Common myeloid progenitor, CD34-positive (primary cell): Measurements from ENCODE around the gene PTPRO.

Source experiments
- CTCF ChIA-PET: fragments of 350-600 bp; sonication (Branson Sonifier 250); formaldehyde crosslinking; loops from one replicate; lab custom pipeline; 2021; ENCODE audit warnings: antibody characterized with exemption; lab: Charles Lee
- POLR2A ChIA-PET: fragments of 350-600 bp; sonication (Branson Sonifier 250); formaldehyde crosslinking; loops from one replicate; lab custom pipeline; 2021; ENCODE audit warnings: antibody characterized with exemption; lab: Charles Lee
- DNase-seq, 3 donors: peaks; one replicate each; pipeline versions ENCODE4 v3.0.0 to v3.0.0-alpha.2; 2013
- H3K27ac ChIP-seq, 2 experiments: 1 replicate in 1 of 2; 2 replicates in 1 of 2; pipeline ENCODE4 v1.7.0; 2013; ENCODE audit warnings: inconsistent platforms in 2 of 2, low read length in 2 of 2, mild to moderate bottlenecking in 2 of 2, low read depth in 1 of 2, moderate library complexity in 1 of 2; ENCODE audit not compliant: severe bottlenecking in 2 of 2, insufficient read depth in 1 of 2, poor library complexity in 1 of 2
- H3K27me3 ChIP-seq, 5 experiments: replicated peaks in 2 of 5; 1 replicate in 3 of 5; 2 replicates in 2 of 5; pipeline versions ENCODE4 v1.6.1 to v1.7.0; 2013; ENCODE audit warnings: low read length in 4 of 5, mild to moderate bottlenecking in 2 of 5, moderate library complexity in 2 of 5, inconsistent platforms in 1 of 5; ENCODE audit not compliant: insufficient read depth in 5 of 5, control insufficient read depth in 4 of 5
- H3K36me3 ChIP-seq, 4 experiments: 1 replicate in 2 of 4; 2 replicates in 2 of 4; pipeline versions ENCODE4 v1.6.1 to v1.7.0; 2013; ENCODE audit warnings: low read length in 3 of 4, control low read depth in 1 of 4, mild to moderate bottlenecking in 1 of 4; ENCODE audit not compliant: control insufficient read depth in 4 of 4, insufficient read depth in 4 of 4
- H3K4me1 ChIP-seq, 4 experiments: 1 replicate in 3 of 4; 2 replicates in 1 of 4; pipeline versions ENCODE4 v1.6.1 to v1.7.1; 2013; ENCODE audit warnings: low read length in 3 of 4, mild to moderate bottlenecking in 3 of 4, control low read depth in 1 of 4, inconsistent platforms in 1 of 4, moderate library complexity in 1 of 4; ENCODE audit not compliant: control insufficient read depth in 4 of 4, insufficient read depth in 4 of 4; ENCODE audit errors: control extremely low read depth in 1 of 4
- H3K4me3 ChIP-seq, 7 experiments: 1 replicate in 4 of 7; 2 replicates in 3 of 7; pipeline versions ENCODE4 v1.5.1 to v1.7.0; 2013; ENCODE audit warnings: mild to moderate bottlenecking in 7 of 7, low read length in 6 of 7, moderate library complexity in 6 of 7, inconsistent platforms in 2 of 7, low read depth in 2 of 7, control low read depth in 1 of 7; ENCODE audit not compliant: insufficient read depth in 4 of 7, control insufficient read depth in 1 of 7; ENCODE audit errors: extremely low read depth in 1 of 7
- H3K9me3 ChIP-seq, 5 experiments: 1 replicate in 4 of 5; 2 replicates in 1 of 5; pipeline versions ENCODE4 v1.6.1 to v1.7.1; 2013; ENCODE audit warnings: low read length in 4 of 5, mild to moderate bottlenecking in 2 of 5, inconsistent platforms in 1 of 5, low read depth in 1 of 5, moderate library complexity in 1 of 5; ENCODE audit not compliant: control insufficient read depth in 4 of 5, insufficient read depth in 2 of 5; ENCODE audit errors: control extremely low read depth in 1 of 5
- WGBS: methylation state at CpG from one replicate; pipeline ENCODE4 v1.1.5; 2013; ENCODE audit not compliant: insufficient coverage; 5-methylcytosine and 5-hydroxymethylcytosine counted together

The PTPRO gene

DNA sequence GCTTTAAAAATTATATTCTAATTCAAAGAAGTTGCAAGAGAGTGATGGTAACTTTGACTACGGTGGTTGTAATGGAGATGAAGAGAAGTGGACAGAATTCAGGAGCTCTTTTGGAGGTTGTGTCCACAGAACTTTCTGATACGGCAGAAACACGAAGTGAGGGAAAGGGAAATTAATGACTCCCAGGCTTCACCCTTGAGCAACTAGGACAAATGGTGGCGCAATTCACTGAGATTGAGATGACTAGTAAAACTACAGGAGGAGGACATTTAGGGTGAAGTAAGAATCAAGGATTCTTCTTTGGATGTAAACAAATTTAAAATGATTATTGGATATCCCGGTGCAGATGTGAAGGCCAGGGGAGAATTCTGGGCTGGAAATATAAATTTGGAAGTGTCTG, 212.6 kb downstream of the PTPRO start:
- CTCF ChIA-PET = interaction anchor here (0.8 to 5.8 kb wide), 8 partner anchors 11 to 320 kb away, joined by 3 to 102 read pairs (median 5); no protein-coding TSS in a partner anchor
- DNase-seq = no peak
- POLR2A ChIA-PET = no interaction called here
- no peaks in the 10 kb centered on the region for H3K9me3 ChIP-seq
- H3K4me3 ChIP-seq = no peak overlapping the region
- H3K27me3 ChIP-seq = no peaks in the 10 kb centered on the region
- no peaks in the 10 kb centered on the region for H3K36me3 ChIP-seq
- peaks cover 0 to 24% (median 4%) of the 10 kb centered on the region in 4 experiments for H3K4me1 ChIP-seq
- no peak overlapping the region for H3K27ac ChIP-seq
- 97% methylated on average over 5 of the region's 5 CpGs for WGBS

DNA sequence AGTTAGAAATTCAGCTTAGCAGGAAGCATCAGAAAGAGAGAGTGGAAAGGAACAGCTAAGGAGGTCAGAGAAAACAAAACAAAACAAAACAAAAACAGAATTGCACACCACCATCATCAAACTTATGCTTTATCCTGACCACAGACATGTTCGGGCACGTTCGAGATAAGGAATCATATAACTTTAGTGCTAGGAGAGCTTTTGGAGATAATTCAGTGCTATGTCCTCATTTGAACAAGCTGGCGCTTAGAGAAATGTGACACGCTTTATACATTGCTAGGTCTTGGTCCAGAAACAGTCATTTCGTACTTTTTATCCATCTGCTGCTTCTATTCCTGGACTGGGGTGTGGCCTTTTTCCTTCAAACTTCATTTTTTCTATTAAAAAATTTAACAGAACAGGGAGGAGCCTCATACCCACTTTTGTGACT, 213.1 kb downstream of the PTPRO start:
- ChIA-PET POLR2A (no interaction called here), CTCF (interaction anchor here (1.2 to 5.8 kb wide), 7 partner anchors 10 to 320 kb away, joined by 3 to 102 read pairs (median 5); no protein-coding TSS in a partner anchor)
- Histone ChIP-seq H3K27ac (no peak overlapping the region), H3K4me1 (peaks cover 0 to 24% (median 4%) of the 10 kb centered on the region in 4 experiments), H3K36me3 (no peaks in the 10 kb centered on the region), H3K4me3 (no peak overlapping the region), H3K9me3 (no peaks in the 10 kb centered on the region), H3K27me3 (no peaks in the 10 kb centered on the region)
- DNase-seq = no peak
- WGBS = 95% methylated on average over 5 of the region's 6 CpGs

DNA sequence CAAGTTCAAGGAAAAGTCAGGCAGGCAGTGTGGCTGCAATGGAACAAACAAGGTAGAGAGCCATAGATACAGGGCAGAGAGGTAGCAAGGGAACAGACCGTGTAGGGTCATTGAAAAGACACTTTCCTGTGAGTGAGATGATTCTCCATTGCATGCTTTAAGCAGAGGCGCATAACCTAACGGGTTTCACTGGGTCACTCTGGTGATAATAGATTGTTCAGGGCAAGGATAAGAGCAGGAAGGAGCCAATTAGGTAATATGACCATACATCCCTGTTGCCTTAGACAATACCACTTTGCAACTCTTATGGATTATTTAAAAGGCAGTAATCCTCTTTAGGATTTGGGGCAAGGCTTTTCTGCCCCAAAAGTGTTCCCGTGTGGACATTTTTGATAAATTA, 214.1 kb downstream of the PTPRO start:
- no peak overlapping the region for H3K4me3 ChIP-seq
- no peaks in the 10 kb centered on the region for H3K27me3 ChIP-seq
- H3K36me3 ChIP-seq = no peaks in the 10 kb centered on the region
- no peak overlapping the region for H3K27ac ChIP-seq
- H3K9me3 ChIP-seq = no peaks in the 10 kb centered on the region
- H3K4me1 ChIP-seq = peaks cover 0 to 24% (median 4%) of the 10 kb centered on the region in 4 experiments
- WGBS = 100% methylated on average over 2 of the region's 4 CpGs
- CTCF ChIA-PET = interaction anchor here (0.7 to 1.5 kb wide), 4 partner anchors 8 to 322 kb away, joined by 3 read pairs; no protein-coding TSS in a partner anchor
- DNase-seq = no peak
- POLR2A ChIA-PET = no interaction called here

DNA sequence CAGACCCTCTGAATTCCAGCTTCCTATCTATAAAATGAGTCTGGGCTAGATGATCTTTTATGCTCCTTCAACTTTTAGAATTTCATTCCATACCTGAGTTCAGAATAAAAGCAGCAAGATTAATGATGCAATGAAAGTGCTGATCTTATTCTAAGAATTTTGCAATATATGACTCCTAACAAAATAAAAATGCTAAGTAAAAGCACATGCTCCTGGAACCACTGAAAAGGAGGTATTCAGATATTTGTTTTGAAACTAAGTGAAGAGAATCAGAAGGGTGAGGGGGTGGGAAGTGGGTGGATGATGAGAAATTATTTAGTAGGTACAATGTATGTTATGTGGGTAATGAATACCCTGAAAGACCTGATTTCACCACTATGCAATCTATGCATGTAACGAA, 216.6 kb downstream of the PTPRO start:
- H3K4me3 ChIP-seq = no peak overlapping the region
- H3K4me1 ChIP-seq = peaks cover 0 to 18% (median 4%) of the 10 kb centered on the region in 4 experiments
- no peak for DNase-seq
- CTCF ChIA-PET = no interaction called here
- H3K27ac ChIP-seq = no peak overlapping the region
- H3K36me3 ChIP-seq = no peaks in the 10 kb centered on the region
- POLR2A ChIA-PET = no interaction called here
- H3K9me3 ChIP-seq = no peaks in the 10 kb centered on the region
- no CpG with 5 or more reads among the region's 1 CpG for WGBS
- no peaks in the 10 kb centered on the region for H3K27me3 ChIP-seq

DNA sequence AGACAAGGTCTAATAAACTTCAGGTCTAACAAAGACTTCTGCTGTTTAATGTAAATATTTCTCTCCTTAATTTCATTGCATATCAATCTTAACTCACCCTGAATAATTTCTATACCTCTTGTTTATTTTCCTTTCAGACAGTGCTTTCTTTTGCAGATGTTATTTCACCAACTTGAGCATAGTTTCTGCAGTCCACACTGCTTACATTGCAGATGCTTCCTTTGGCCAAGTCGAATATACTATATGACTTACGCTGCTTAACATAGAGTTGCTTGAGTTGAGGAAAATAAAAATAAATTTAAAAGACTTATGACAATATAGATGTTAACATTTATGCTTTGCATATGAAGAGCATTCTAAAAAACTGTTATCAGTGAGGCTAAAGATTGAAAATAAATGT, 217.7 kb downstream of the PTPRO start:
- no peaks in the 10 kb centered on the region for H3K36me3 ChIP-seq
- no peak overlapping the region for H3K27ac ChIP-seq
- H3K9me3 ChIP-seq = no peaks in the 10 kb centered on the region
- no CpG with 5 or more reads among the region's 2 CpGs for WGBS
- H3K4me1 ChIP-seq = peaks cover 0 to 12% (median 0%) of the 10 kb centered on the region in 4 experiments
- no peak for DNase-seq
- CTCF ChIA-PET = interaction anchor here (0.8 to 1.5 kb wide), 3 partner anchors 8 to 314 kb away, joined by 3 to 6 read pairs (median 4); no protein-coding TSS in a partner anchor
- H3K4me3 ChIP-seq = no peak overlapping the region
- POLR2A ChIA-PET = no interaction called here
- H3K27me3 ChIP-seq = no peaks in the 10 kb centered on the region

DNA sequence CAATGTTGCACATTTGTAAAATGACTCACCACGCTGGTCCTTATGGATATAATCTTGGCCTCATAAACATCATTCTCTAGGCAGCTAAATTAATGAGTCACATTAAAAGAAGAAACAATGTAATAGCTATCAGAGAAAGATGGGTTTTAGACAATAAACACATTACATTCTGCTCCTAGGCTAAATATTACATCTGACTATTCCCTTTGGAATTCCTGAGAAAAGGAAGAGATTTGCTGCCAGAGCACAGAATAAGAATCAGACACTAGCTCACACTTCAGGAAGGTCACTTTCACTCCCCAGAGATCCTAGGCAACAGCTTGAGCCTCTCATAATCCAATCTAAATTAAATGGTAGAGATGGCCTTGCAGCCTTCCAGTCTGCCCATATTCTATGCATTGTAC, 218.2 kb downstream of the PTPRO start:
- ChIA-PET CTCF (interaction anchor here (0.8 to 1.5 kb wide), 3 partner anchors 8 to 314 kb away, joined by 3 to 6 read pairs (median 4); no protein-coding TSS in a partner anchor), POLR2A (no interaction called here)
- Histone ChIP-seq H3K4me3 (no peak overlapping the region), H3K27me3 (no peaks in the 10 kb centered on the region), H3K27ac (no peak overlapping the region), H3K4me1 (peaks cover 0 to 14% (median 0%) of the 10 kb centered on the region in 4 experiments), H3K9me3 (no peaks in the 10 kb centered on the region), H3K36me3 (no peaks in the 10 kb centered on the region)
- no CpG with 5 or more reads among the region's 1 CpG for WGBS
- no peak for DNase-seq

DNA sequence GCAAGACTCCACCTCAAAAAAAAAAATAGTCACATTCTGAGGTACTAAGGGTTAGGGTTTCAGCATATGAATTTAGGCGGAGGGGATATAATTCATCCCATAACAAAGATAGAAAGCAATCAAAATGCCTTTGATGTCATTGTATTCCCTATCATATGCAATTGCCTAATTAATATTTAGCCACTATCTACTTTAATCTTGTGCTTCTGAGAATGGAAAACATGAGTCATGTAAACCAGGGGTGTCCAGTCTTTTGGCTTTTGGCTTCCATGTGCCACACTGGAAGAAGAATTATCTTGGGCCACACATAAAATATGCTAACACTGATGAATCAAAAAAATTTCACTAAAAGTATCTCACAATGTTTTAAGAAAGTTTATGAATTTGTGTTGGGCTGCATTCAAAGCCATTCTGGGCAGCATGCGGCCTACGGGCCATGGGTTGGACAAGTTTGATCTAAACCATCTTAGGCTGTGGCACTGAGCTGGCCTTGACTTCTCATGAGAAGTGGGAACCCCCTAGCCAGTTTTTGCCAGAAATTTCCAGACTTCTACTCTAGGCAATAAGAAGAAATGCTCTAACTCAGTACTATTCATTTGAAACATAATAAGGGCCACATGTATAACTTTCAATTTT, 219.8 kb downstream of the PTPRO start:
- H3K36me3 ChIP-seq = no peaks in the 10 kb centered on the region
- CTCF ChIA-PET = interaction anchor here (1.3 kb wide), 1 partner anchor 10 kb away, joined by 3 read pairs; no protein-coding TSS in a partner anchor
- H3K9me3 ChIP-seq = no peaks in the 10 kb centered on the region
- peaks cover 4 to 25% (median 7%) of the 10 kb centered on the region in 4 experiments for H3K4me1 ChIP-seq
- no peak for DNase-seq
- WGBS = 100% methylated on average over 1 of the region's 3 CpGs
- H3K4me3 ChIP-seq = no peak overlapping the region
- POLR2A ChIA-PET = no interaction called here
- H3K27me3 ChIP-seq = no peaks in the 10 kb centered on the region
- H3K27ac ChIP-seq = no peak overlapping the region
